NK-92 treated with Interleukin-12 subunit alpha and Interleukin-12 subunit beta, amount 100 ng/mL, for 24 hours (cell line): Measurements from ENCODE around the gene UCN2.
"Not testable (repeated sequence)": the region's sequence is repeated elsewhere in the genome, so short reads cannot be mapped to it uniquely, and the experiment has no call there.

Source experiments
- DNase-seq: peaks from one replicate; lab custom pipeline; 2025; lab: John Stamatoyannopoulos, UW

Gene UCN2

GRCh38 chr3:48561045-48561736 lies 2.4 kb downstream of the UCN2 start:
- no peak for DNase-seq

DNA sequence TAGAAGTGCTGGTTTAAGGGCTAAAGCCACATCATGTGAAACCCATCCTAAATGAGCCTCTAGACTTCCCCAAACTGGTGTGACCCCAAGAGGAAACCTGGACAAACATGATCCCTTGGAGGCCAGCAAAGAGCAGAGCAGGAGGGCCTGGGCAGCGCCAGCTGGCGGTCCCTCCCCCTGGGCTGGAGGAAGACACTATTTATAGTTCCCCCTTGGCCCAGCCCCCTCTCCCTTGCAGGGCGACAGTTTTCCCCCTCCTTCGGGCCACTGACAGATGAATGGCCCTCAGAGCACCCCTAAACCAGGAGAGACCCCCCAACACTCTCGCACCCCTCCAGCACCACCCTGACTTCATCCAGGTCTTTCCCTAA lies 2.9 kb downstream of the UCN2 start:
- DNase-seq: no peak

- no peak for DNase-seq
Observed at GRCh38 chr3:48558493-48559134, 5.0 kb downstream of the UCN2 start.

DNA sequence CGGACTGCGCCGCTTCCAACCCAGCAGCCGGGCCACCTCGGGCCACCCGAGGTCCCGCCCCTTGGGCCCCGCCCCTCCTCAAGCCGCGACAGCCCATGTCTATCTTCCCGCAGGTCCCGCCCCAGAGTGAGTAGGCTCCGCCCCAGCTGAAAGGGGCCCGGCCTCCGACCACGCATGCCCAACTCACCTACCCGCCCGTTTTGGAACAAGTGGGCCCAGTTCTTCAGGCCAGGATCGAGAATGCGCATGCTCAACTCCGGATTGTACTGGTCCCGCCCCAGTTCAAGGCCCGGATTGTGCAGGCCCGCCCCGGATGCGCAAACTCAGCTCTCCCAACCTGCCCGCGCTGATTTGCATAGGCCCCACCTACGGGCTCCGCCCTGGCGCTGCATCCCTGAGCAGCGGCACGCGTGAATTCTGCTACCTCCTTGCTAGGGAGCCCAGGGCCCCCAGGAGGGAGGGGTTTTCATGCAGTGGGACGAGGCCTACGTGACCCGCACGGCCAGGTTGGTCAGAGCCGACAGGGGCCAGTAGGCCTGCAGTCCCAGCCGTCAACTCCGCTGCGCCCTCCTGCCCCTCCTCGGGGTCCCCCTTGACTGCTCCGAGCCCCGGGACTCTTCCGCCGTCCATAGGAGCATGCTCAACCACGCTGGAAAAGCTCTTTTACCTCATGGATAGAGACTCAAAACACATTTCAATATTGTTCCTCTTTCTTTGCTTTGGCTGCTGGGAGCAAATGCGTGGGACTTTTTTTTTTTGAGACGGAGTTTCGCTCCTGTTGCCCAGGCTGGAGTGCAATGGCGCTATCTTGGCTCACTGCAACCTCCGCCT lies 6.6 kb downstream of the UCN2 start, which contains the start of gene PFKFB4:
PFKFB4 (minus strand) TSS at position 8 of the 831 bp plus-strand sequence. CDS start 26 bp downstream, outside the sequence.
- DNase-seq: peak; percentile 98

DNA sequence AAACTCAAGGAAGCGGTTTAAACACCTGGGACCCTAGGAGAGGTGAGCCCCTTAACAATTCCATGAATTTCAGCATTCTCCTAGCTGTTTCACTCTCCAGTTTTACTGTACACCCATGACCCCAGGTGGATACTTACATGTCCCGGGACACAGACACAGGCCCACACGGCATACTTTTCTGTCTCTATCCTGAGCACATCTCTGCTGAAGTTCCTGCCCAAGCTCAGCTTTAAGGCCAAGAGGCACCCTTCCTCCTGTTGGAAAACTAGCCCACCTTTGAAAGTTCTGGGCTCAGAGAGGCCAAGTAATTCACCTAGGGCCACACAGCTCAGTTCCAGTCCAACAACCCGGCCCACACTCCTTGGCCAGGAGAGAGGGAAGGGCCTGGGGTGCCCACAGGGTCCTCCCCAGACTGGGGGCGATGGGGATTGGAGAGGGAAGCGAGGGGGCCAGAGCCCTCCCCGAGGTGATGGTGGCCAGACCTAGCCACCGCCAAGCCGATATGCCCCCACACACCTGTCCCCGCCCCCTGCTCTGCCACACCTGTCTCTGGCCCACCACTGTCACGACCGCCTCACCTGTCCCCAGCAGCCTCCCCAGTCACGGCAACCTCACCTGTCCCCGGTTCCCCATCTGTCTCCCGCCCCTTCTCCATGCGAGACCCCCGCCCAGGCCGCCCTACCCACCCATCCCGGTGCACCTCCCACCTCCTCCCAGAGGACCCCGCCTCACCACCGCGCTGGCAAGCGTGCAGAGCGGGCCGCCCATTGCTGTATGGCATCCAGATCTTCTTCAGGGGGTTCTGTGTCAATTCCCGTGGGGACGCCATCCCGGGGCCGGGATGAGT lies 7.4 kb downstream of the UCN2 start:
- DNase-seq: no peak

DNA sequence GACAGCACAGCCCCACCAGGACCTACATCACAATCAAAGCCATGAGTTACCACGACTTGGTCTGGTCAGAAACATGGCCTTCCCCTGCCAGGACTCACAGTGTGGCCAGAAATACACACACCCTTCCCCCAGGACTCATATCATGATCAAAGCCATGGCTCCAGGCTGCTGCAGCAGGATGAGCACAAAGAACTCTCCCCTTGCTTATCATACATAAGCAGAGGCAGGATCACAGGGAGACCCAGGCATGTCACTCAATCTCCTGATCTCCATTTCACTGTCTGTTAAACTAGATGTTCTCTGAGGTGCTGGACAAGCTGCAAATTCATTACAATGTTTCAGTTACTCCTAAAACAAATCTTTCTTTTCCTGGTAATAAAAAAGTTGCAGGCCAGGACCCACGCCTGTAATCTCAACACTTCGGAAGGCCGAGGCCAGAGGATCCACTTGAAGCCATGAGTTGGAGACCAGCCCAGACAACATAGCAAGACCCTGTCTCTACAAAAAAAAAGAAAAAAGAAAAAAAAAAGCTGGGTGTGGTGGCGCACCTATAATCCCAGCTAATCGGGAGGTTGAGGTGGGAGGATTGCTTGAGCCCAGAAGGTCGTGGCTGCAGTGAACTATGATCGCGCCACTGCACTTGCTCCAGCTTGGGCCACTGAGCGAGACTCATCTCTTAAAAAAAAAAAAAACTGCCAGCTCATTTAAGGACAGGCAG lies 8.2 kb downstream of the UCN2 start:
- DNase-seq: no peak

- no peak for DNase-seq
Observed at GRCh38 chr3:48553886-48554845, 9.4 kb downstream of the UCN2 start.

DNA sequence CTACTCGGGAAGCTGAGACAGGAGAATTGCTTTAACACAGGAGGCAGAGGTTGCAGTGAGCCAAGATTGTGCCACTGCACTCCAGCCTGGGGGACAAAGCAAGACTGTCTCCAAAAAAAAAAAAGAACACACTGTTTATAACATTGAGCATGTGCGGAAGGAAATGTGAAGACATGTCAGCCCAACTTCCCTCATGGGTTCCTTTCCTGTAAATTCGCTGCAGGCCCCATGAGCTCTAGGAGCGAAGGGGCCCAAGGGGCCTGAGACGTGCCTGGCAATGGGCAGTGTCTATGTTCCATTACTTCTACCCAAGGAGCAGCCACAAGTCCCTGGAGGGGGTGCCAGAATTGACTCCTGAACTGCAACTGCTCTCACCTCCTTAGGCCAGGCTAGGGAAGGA lies 10.2 kb downstream of the UCN2 start:
- DNase-seq: no peak

DNA sequence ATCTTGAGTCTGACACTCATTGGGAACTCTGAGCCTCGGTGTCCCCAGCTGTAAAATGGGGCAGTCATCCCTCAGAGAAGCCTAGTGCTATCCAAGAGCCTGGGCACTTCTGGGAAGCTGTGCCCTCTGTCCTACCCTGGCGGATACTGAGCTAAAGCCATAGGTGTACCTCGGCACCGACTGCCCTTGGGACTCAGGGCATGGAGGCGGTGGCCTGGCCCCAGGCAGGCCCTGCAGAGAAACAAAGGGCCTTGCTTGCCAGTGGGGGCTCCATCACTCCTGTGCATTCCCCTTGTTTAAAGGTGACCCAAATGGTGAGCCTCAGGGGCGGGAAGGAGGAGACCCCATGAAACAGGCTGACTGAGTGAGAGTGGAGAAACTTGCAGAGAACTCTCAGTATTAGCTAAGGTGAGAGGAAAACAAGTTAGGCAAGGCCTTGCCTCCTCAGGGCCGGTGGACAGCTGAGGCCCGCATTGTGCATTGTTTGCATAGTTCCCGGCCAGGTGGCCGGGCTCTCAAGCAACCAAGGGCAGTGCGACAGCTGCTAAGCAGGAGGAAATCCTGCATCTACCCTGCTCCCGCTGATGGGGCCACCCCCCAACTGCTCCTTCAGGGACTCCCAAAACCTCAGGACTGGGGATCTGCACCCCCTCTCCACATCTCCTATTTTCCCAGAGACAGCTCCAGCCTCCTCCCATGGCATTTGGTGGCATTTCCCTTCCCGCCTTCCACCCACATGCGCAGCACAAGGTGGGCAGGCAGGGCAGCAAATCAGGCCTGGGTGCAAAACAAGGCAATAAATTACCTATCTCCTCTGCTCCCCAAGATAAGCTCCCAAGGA lies 11.2 kb downstream of the UCN2 start:
- DNase-seq: no peak

GRCh38 chr3:48551651-48552050 lies 11.9 kb downstream of the UCN2 start:
- not testable (repeated sequence) for DNase-seq

GRCh38 chr3:48548729-48549705 lies 14.6 kb downstream of the UCN2 start:
- peak; percentile 63 for DNase-seq

DNA sequence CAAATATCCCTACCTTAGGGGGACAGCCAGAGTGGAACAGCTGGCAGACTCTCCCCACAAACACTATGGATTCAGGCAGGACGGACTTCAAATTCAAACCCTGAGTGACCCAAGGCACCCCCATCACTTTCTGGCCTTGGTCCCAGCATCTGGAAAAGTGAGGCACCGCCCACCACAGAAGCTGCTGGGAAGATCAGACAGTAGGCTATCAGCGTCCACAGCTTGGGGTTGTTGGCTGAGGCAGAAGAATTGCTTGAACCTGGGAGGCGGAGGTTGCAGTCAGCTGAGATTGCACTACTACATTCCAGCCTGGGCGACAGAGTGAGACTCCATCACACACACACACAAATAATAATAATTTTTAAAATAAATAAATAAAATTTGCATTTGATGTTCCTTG lies 15.5 kb downstream of the UCN2 start:
- no peak for DNase-seq

- no peak for DNase-seq
Observed at GRCh38 chr3:48546203-48546829, 17.3 kb downstream of the UCN2 start.

- DNase-seq: no peak
Observed at GRCh38 chr3:48544141-48544540, 19.4 kb downstream of the UCN2 start.

DNA sequence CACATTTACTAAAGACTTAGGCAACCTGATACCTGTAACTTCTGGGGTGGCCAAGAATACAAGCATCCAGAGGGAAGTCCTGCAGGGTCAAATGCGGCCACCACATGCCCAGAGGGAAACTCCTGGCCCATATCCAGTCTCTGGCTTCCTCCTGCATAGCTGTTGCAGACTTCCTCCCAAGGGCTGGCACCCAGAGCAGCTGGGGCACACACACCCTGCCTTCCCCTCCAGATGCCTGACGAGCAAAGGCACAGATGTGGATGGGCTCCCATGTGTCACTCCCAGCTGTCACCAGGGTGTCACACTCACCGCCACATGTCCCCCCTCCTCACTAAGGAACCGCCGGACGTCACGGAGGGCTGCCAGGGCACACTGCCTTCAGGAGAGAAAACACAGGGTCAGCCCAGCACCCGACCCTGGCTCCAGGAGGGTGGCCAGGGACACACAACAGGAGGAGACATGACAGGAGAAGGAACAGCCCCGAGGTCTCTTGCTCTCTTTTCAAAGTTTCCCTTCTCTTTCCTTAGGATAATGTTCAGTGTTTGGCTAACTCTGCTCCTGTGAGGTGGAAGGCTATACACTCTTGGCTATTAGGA lies 20.2 kb downstream of the UCN2 start:
- DNase-seq: no peak

GRCh38 chr3:48538451-48538850 lies 25.1 kb downstream of the UCN2 start:
- DNase-seq: no peak

DNA sequence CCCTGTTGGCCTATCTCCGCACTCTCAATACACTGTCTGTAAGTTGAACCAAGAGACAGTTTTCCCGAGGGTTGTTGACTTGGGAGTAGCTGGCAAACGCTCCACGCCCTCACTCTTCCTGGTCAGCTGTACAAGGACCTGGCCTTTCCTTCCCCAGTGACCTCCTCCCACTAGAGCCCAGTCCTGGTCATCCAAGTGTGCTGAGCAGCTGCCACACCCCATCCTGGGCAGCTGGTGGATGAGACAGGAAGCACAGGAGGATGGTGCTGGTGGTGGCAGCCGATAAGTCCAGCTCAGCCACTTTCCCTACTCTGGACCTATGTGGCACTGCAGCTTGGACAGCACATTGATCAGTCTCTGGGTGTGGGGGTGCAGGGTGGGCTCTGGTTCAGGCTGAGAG lies 26.8 kb downstream of the UCN2 start:
- no peak for DNase-seq
